ENCODE data around the gene ATG9A.
"Not testable (repeated sequence)": the region's sequence is repeated elsewhere in the genome, so short reads cannot be mapped to it uniquely, and the experiment has no call there.

Gene ATG9A

GRCh38 chr2:219204425-219205164 lies 24.8 kb downstream of the ATG9A start:
- no peak for DNase-seq
- Histone ChIP-seq H3K9me2 (replicated peaks; ENCODE audit: insufficient read depth, low read length) (no peaks in the 10 kb centered on the region), H3F3A (ENCODE audit: insufficient read depth, low read length) (peaks cover 13% of the 10 kb centered on the region), H3K27ac (ENCODE audit: low read length) (no peak overlapping the region), H3K9me3 (replicated peaks; ENCODE audit: insufficient read depth, low read length) (no peaks in the 10 kb centered on the region), H3K4me1 (ENCODE audit: low read length) (peaks cover 10% of the 10 kb centered on the region; the same call in 1 of the 2 replicates), H2AFZ (ENCODE audit: low read length) (no peak overlapping the region), H3K27me3 (replicated peaks; ENCODE audit: insufficient read depth, low read length) (no peaks in the 10 kb centered on the region), H3K9ac (ENCODE audit: low read length) (no peak overlapping the region), H3K4me3 (ENCODE audit: low read length) (no peak overlapping the region), H3K36me3 (replicated peaks; ENCODE audit: insufficient read depth, low read length) (no peaks in the 10 kb centered on the region), H4K20me1 (ENCODE audit: insufficient read depth, low read length) (no peaks in the 10 kb centered on the region), H3K79me2 (ENCODE audit: low read length) (peaks cover 12% of the 10 kb centered on the region; the same call in 1 of the 2 replicates), H3K4me2 (ENCODE audit: low read depth, low read length) (no peak overlapping the region)
- TF ChIP-seq, protein P1, sequence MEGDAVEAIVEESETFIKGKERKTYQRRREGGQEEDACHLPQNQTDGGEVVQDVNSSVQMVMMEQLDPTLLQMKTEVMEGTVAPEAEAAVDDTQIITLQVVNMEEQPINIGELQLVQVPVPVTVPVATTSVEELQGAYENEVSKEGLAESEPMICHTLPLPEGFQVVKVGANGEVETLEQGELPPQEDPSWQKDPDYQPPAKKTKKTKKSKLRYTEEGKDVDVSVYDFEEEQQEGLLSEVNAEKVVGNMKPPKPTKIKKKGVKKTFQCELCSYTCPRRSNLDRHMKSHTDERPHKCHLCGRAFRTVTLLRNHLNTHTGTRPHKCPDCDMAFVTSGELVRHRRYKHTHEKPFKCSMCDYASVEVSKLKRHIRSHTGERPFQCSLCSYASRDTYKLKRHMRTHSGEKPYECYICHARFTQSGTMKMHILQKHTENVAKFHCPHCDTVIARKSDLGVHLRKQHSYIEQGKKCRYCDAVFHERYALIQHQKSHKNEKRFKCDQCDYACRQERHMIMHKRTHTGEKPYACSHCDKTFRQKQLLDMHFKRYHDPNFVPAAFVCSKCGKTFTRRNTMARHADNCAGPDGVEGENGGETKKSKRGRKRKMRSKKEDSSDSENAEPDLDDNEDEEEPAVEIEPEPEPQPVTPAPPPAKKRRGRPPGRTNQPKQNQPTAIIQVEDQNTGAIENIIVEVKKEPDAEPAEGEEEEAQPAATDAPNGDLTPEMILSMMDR (IDR thresholded peaks at IDR 0.05; ENCODE audit: low read length) = no peak
- no peak for TF ChIP-seq EZH2 (optimal IDR thresholded peaks at IDR 0.05; ENCODE audit: low read depth, low read length)
- no peak for TF ChIP-seq EZH2phosphoT487 (IDR thresholded peaks at IDR 0.05; ENCODE audit: low read length)

- H3K79me2 ChIP-seq (ENCODE audit: low read length); H3K27ac ChIP-seq (ENCODE audit: low read length); H3K36me3 ChIP-seq (replicated peaks; ENCODE audit: insufficient read depth, low read length); H3K27me3 ChIP-seq (replicated peaks; ENCODE audit: insufficient read depth, low read length); H2AFZ ChIP-seq (ENCODE audit: low read length); H3K9ac ChIP-seq (ENCODE audit: low read length); H3K9me3 ChIP-seq (replicated peaks; ENCODE audit: insufficient read depth, low read length); H4K20me1 ChIP-seq (ENCODE audit: insufficient read depth, low read length); H3F3A ChIP-seq (ENCODE audit: insufficient read depth, low read length); H3K4me2 ChIP-seq (ENCODE audit: low read depth, low read length); H3K4me3 ChIP-seq (ENCODE audit: low read length); H3K4me1 ChIP-seq (ENCODE audit: low read length); H3K9me2 ChIP-seq (replicated peaks; ENCODE audit: insufficient read depth, low read length); DNase-seq: not testable (repeated sequence)
Observed at GRCh38 chr2:219201331-219201730, 28.1 kb downstream of the ATG9A start.

DNA sequence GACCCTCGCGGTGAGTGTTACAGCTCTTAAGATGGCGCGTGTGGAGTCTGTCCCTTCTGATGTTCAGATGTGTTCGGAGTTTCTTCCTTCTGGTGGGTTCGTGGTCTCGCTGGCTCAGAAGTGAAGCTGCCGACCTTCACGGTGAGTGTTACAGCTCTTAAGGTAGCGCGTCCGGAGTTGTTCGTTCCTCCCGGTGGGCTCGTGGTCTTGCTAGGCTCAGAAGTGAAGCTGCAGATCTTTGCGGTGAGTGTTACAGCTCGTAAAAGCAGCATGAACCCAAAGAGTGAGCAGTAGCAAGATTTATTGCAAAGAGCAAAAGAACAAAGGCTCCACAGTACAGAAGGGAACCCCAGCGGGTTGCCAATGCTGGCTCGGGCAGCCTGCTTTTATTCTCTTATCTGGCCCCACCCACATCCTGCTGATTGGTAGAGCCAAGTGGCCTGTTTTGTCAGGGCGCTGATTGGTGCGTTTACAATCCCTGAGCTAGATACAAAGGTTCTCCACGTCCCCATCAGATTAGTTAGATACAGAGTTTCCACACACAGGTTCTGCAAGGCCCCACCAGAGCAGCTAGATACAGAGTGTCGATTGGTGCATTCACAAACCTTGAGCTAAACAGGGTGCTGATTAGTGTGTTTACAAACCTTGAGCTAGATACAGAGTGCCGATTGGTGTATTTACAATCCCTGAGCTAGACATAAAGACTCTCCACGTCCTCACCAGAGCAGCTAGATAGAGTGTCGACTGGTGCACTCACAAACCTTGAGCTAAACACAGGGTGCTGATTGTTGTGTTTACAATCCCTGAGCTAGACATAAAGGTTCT lies 28.7 kb downstream of the ATG9A start:
- not testable (repeated sequence) for H3K4me2 ChIP-seq (ENCODE audit: low read depth, low read length); H3K9me2 ChIP-seq (replicated peaks; ENCODE audit: insufficient read depth, low read length); H2AFZ ChIP-seq (ENCODE audit: low read length); H3K79me2 ChIP-seq (ENCODE audit: low read length); H3K27ac ChIP-seq (ENCODE audit: low read length); H4K20me1 ChIP-seq (ENCODE audit: insufficient read depth, low read length); DNase-seq; H3K4me3 ChIP-seq (ENCODE audit: low read length); H3K9ac ChIP-seq (ENCODE audit: low read length); H3K36me3 ChIP-seq (replicated peaks; ENCODE audit: insufficient read depth, low read length); H3F3A ChIP-seq (ENCODE audit: insufficient read depth, low read length); H3K9me3 ChIP-seq (replicated peaks; ENCODE audit: insufficient read depth, low read length); H3K4me1 ChIP-seq (ENCODE audit: low read length); H3K27me3 ChIP-seq (replicated peaks; ENCODE audit: insufficient read depth, low read length)

- Histone ChIP-seq H3K36me3 (replicated peaks; ENCODE audit: insufficient read depth, low read length) (no peaks in the 10 kb centered on the region), H3K79me2 (ENCODE audit: low read length) (no peaks in the 10 kb centered on the region), H3K27me3 (replicated peaks; ENCODE audit: insufficient read depth, low read length) (no peaks in the 10 kb centered on the region), H3K9ac (ENCODE audit: low read length) (no peak overlapping the region), H3K9me3 (replicated peaks; ENCODE audit: insufficient read depth, low read length) (no peaks in the 10 kb centered on the region), H4K20me1 (ENCODE audit: insufficient read depth, low read length) (no peaks in the 10 kb centered on the region), H3F3A (ENCODE audit: insufficient read depth, low read length) (no peaks in the 10 kb centered on the region), H3K9me2 (replicated peaks; ENCODE audit: insufficient read depth, low read length) (no peaks in the 10 kb centered on the region), H2AFZ (ENCODE audit: low read length) (no peak overlapping the region), H3K27ac (ENCODE audit: low read length) (no peak overlapping the region), H3K4me3 (ENCODE audit: low read length) (no peak overlapping the region), H3K4me2 (ENCODE audit: low read depth, low read length) (no peak overlapping the region), H3K4me1 (ENCODE audit: low read length) (no peaks in the 10 kb centered on the region)
- DNase-seq = no peak
- TF ChIP-seq EZH2 (optimal IDR thresholded peaks at IDR 0.05; ENCODE audit: low read depth, low read length) (no peak), EZH2phosphoT487 (IDR thresholded peaks at IDR 0.05; ENCODE audit: low read length) (no peak)
- TF ChIP-seq, protein P1 (IDR thresholded peaks at IDR 0.05; ENCODE audit: low read length) = no peak
Observed at GRCh38 chr2:219199470-219200211, 29.8 kb downstream of the ATG9A start.

Data from MM.1S (cell line).